ENCODE results near the gene IL25. TPM values are rescaled to one million over a fixed set of nuclear protein-coding genes. Genes with fewer than 3 reads are reported as not detected.

The IL25 gene
- total and polyA plus RNA-seq, 2 of the 4 experiments (the other 2 are of a cell fraction), result not detected

Small RNA genes lying within 50 kb of the gene (microRNA-seq; reads per million reads assigned to microRNA genes)
- gene MIR208A (ENCODE audit: insufficient read depth in 1 of 2, insufficient read length in 1 of 2, unreplicated experiment in 1 of 2) (0 reads per million in 2 experiments), gene MIR208B (ENCODE audit: insufficient read depth in 1 of 2, insufficient read length in 1 of 2, unreplicated experiment in 1 of 2) (0 to 0.37 reads per million in 2 experiments)

Small RNA genes lying within 50 kb of the gene (small RNA-seq; reads per million reads assigned to genes)
- gene MIR208A (0 to 0.08 (median 0) reads per million in 5 experiments), gene MIR208B (0 to 1.1 (median 0) reads per million in 5 experiments)

Other genes starting within 250 kb of the IL25 start
- gene SLC7A8, start 189.1 kb upstream of the IL25 start, total RNA-seq (2012; rRNA removed), result not detected in 2 replicates
- 0.31 and 0.33 TPM in 2 replicates for gene SLC7A8, start 189.1 kb upstream of the IL25 start, polyA plus RNA-seq (2012; rRNA removed)
- not detected in 2 replicates for gene RNF212B, start 134.9 kb upstream of the IL25 start, total RNA-seq (2012; rRNA removed)
- gene RNF212B, start 134.9 kb upstream of the IL25 start, polyA plus RNA-seq (2012; rRNA removed), result not detected in 2 replicates
- 5.8 and 7.7 TPM in 2 replicates for gene HOMEZ, start 86.7 kb upstream of the IL25 start, total RNA-seq (2012; rRNA removed)
- gene HOMEZ, start 86.7 kb upstream of the IL25 start, polyA plus RNA-seq (2012; rRNA removed), result 9.7 and 10.3 TPM in 2 replicates
- 1.1 and 1.3 TPM in 2 replicates for gene PPP1R3E, start 70.0 kb upstream of the IL25 start, total RNA-seq (2012; rRNA removed)
- gene PPP1R3E, start 70.0 kb upstream of the IL25 start, polyA plus RNA-seq (2012; rRNA removed), result 2.5 and 3.5 TPM in 2 replicates
- 14.5 and 16.9 TPM in 2 replicates for gene BCL2L2, start 66.0 kb upstream of the IL25 start, total RNA-seq (2012; rRNA removed)
- 30.6 and 40.9 TPM in 2 replicates for gene BCL2L2, start 66.0 kb upstream of the IL25 start, polyA plus RNA-seq (2012; rRNA removed)
- gene PABPN1, start 51.4 kb upstream of the IL25 start, total RNA-seq (2012; rRNA removed), result 74.4 and 104 TPM in 2 replicates
- gene PABPN1, start 51.4 kb upstream of the IL25 start, polyA plus RNA-seq (2012; rRNA removed), result 192 and 211 TPM in 2 replicates
- gene SLC22A17, start 19.9 kb upstream of the IL25 start, total RNA-seq (2012; rRNA removed), result 6.4 and 6.6 TPM in 2 replicates
- gene SLC22A17, start 19.9 kb upstream of the IL25 start, polyA plus RNA-seq (2012; rRNA removed), result 35.6 and 36.0 TPM in 2 replicates
- gene EFS, start 7.6 kb upstream of the IL25 start, total RNA-seq (2012; rRNA removed), result 2.2 and 2.5 TPM in 2 replicates
- 11.6 and 13.3 TPM in 2 replicates for gene EFS, start 7.6 kb upstream of the IL25 start, polyA plus RNA-seq (2012; rRNA removed)
- gene CMTM5, start 4.2 kb downstream of the IL25 start, total RNA-seq (2012; rRNA removed), result not detected in 2 replicates
- 0.07 and 0.11 TPM in 2 replicates for gene CMTM5, start 4.2 kb downstream of the IL25 start, polyA plus RNA-seq (2012; rRNA removed)
- not detected in 2 replicates for gene MYH6, start 35.5 kb downstream of the IL25 start, total RNA-seq (2012; rRNA removed)
- gene MYH6, start 35.5 kb downstream of the IL25 start, polyA plus RNA-seq (2012; rRNA removed), result not detected in 2 replicates
- not detected in 2 replicates for gene MYH7, start 62.9 kb downstream of the IL25 start, total RNA-seq (2012; rRNA removed)
- gene MYH7, start 62.9 kb downstream of the IL25 start, polyA plus RNA-seq (2012; rRNA removed), result not detected in 2 replicates
- 49.8 and 50.0 TPM in 2 replicates for gene NGDN, start 96.9 kb downstream of the IL25 start, total RNA-seq (2012; rRNA removed)
- gene NGDN, start 96.9 kb downstream of the IL25 start, polyA plus RNA-seq (2012; rRNA removed), result 43.6 and 48.1 TPM in 2 replicates
- under 0.01 and 0.18 TPM in 2 replicates for gene ZFHX2, start 179.0 kb downstream of the IL25 start, total RNA-seq (2012; rRNA removed)
- 0.53 and 0.67 TPM in 2 replicates for gene ZFHX2, start 179.0 kb downstream of the IL25 start, polyA plus RNA-seq (2012; rRNA removed)
- gene THTPA, start 183.5 kb downstream of the IL25 start, total RNA-seq (2012; rRNA removed), result 5.0 and 5.8 TPM in 2 replicates
- 8.6 and 9.2 TPM in 2 replicates for gene THTPA, start 183.5 kb downstream of the IL25 start, polyA plus RNA-seq (2012; rRNA removed)
- 2.2 and 2.9 TPM in 2 replicates for gene AP1G2, start 195.0 kb downstream of the IL25 start, total RNA-seq (2012; rRNA removed)
- 19.2 and 19.7 TPM in 2 replicates for gene AP1G2, start 195.0 kb downstream of the IL25 start, polyA plus RNA-seq (2012; rRNA removed)
- gene JPH4, start 206.0 kb downstream of the IL25 start, total RNA-seq (2012; rRNA removed), result not detected in 2 replicates
- gene JPH4, start 206.0 kb downstream of the IL25 start, polyA plus RNA-seq (2012; rRNA removed), result not detected in 2 replicates